ENCODE results near the gene RYR2.

- TF ChIP-seq CTCF (IDR thresholded peaks at IDR 0.05) (no peak), POLR2A (IDR thresholded peaks at IDR 0.05) (no peak)
Measured at GRCh38 chr1:237817277-237817676, 775.3 kb downstream of the RYR2 start.
